Gastroesophageal sphincter (tissue), 4 donors: ENCODE data around the gene CLIP2. TPM values are rescaled to one million over a fixed set of nuclear protein-coding genes. Genes with fewer than 3 reads are reported as not detected.
A peak's percentile ranks its signal among the peaks of the same experiment; 100 is the strongest.

Source experiments
- ATAC-seq: fragments of 150-250 bp; one replicate; pipeline ENCODE4 v1.9.1; 2016; ENCODE audit warnings: mild to moderate bottlenecking, moderate library complexity
- H3K27ac ChIP-seq, 4 donors: fragments of 200-600 bp; sonication (generic) in 3 of 4; 1 replicate in 3 of 4; 2 replicates in 1 of 4; pipeline ENCODE4 v1.5.1; 2016 to 2019
- H3K27me3 ChIP-seq: fragments of 200-600 bp; sonication (generic); one replicate; pipeline ENCODE4 v1.5.1; 2019
- H3K36me3 ChIP-seq, 2 donors: fragments of 200-600 bp; sonication (generic); one replicate each; pipeline ENCODE4 v1.5.1; 2019; ENCODE audit warnings: control low read depth in 1 of 2
- H3K4me1 ChIP-seq, 3 donors: fragments of 200-600 bp; sonication (generic); 1 replicate in 2 of 3; 2 replicates in 1 of 3; pipeline ENCODE4 v1.5.1; 2016 to 2019; ENCODE audit warnings: control low read depth in 2 of 3
- H3K4me3 ChIP-seq, 2 donors: fragments of 200-600 bp; sonication (generic); one replicate each; pipeline ENCODE4 v1.5.1; 2019; ENCODE audit warnings: mild to moderate bottlenecking in 1 of 2, moderate library complexity in 1 of 2
- H3K9me3 ChIP-seq, 3 donors: fragments of 200-600 bp; sonication (generic); one replicate each; pipeline ENCODE4 v1.5.1; 2017 to 2019; ENCODE audit warnings: control low read depth in 2 of 3
- EP300 ChIP-seq: sonication (generic); formaldehyde crosslinking; IDR thresholded peaks from one replicate; pipeline ENCODE4 v1.6.1; 2017; ENCODE audit warnings: antibody characterized with exemption, mild to moderate bottlenecking
- POLR2A ChIP-seq, 2 donors: fragments of 450-650 bp; IDR thresholded peaks; one replicate each; pipeline ENCODE4 v1.6.1; 2017; ENCODE audit warnings: antibody characterized with exemption in 2 of 2, mild to moderate bottlenecking in 2 of 2, moderate library complexity in 1 of 2
- POLR2AphosphoS5 ChIP-seq: sonication (generic); formaldehyde crosslinking; IDR thresholded peaks from one replicate; pipeline ENCODE4 v1.6.1; 2017; ENCODE audit warnings: antibody characterized with exemption
- WGBS, 2 donors: methylation state at CpG; one replicate each; pipeline ENCODE4 v1.1.5; 2018; ENCODE audit warnings: low coverage in 1 of 2; 5-methylcytosine and 5-hydroxymethylcytosine counted together
- total RNA-seq, 4 donors: library from RNA; depleted of rRNA; stranded (reverse); fragments of >200 nt; gene quantifications; one replicate each; pipeline ENCODE4 v1.1.0, GENCODE V29; 2016
- TF ChIP-seq, protein P1 (sequence below), 4 experiments: fragments of 200-600 bp in 2 of 4; fragments of 450-650 bp in 2 of 4; sonication (generic) in 1 of 4; IDR thresholded peaks; one replicate each; pipeline ENCODE4 v1.5.1; 2017 to 2019; ENCODE audit warnings: antibody characterized with exemption in 4 of 4, mild to moderate bottlenecking in 2 of 4, moderate library complexity in 2 of 4

Gene CLIP2
- total RNA-seq, 4 donors from 2014 or later: 23.0 to 50.7 (median 35.5) TPM

- Histone ChIP-seq H3K9me3 (no peaks in the 10 kb centered on the region), H3K27me3 (no peaks in the 10 kb centered on the region), H3K4me1 (peaks cover 0 to 32% (median 6%) of the 10 kb centered on the region in 3 donors), H3K27ac (peak overlapping the region in 2 of 4 donors; percentile 73 to 80), H3K36me3 (peaks cover 0 to 28% of the 10 kb centered on the region in 2 donors), H3K4me3 (no peak overlapping the region)
- 60 to 68% methylated on average over 1 to 2 of the region's 3 CpGs for WGBS, 2 donors
- no peak for ATAC-seq
- TF ChIP-seq, protein P1, sequence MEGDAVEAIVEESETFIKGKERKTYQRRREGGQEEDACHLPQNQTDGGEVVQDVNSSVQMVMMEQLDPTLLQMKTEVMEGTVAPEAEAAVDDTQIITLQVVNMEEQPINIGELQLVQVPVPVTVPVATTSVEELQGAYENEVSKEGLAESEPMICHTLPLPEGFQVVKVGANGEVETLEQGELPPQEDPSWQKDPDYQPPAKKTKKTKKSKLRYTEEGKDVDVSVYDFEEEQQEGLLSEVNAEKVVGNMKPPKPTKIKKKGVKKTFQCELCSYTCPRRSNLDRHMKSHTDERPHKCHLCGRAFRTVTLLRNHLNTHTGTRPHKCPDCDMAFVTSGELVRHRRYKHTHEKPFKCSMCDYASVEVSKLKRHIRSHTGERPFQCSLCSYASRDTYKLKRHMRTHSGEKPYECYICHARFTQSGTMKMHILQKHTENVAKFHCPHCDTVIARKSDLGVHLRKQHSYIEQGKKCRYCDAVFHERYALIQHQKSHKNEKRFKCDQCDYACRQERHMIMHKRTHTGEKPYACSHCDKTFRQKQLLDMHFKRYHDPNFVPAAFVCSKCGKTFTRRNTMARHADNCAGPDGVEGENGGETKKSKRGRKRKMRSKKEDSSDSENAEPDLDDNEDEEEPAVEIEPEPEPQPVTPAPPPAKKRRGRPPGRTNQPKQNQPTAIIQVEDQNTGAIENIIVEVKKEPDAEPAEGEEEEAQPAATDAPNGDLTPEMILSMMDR (IDR thresholded peaks at IDR 0.05): no peak
- TF ChIP-seq POLR2A (IDR thresholded peaks at IDR 0.05) (no peak), EP300 (no peak), POLR2AphosphoS5 (no peak)
Measured at GRCh38 chr7:74373536-74373935, 84.3 kb downstream of the CLIP2 start.

DNA sequence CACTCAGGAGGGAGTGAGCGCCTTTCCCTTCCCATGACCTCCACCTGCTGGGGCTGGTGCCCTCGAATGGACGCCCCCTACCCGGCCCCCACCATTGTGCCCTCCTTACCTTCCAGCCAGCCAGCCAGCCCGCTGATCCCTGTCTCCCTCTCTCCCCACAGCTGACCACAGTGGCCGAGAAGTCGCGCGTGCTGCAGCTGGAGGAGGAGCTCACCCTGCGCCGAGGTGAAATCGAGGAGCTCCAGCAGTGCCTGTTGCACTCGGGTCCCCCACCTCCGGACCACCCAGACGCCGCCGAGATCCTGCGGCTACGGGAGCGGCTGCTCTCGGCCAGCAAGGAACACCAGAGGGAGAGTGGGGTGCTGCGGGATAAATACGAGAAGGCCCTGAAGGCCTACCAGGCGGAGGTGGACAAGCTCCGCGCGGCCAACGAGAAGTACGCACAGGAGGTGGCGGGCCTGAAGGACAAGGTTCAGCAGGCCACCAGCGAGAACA lies 86.6 kb downstream of the CLIP2 start:
- Histone ChIP-seq H3K9me3 (no peaks in the 10 kb centered on the region), H3K4me3 (no peak overlapping the region), H3K27me3 (no peaks in the 10 kb centered on the region), H3K36me3 (peaks cover 0 to 37% of the 10 kb centered on the region in 2 donors), H3K4me1 (peaks cover 0 to 39% (median 6%) of the 10 kb centered on the region in 3 donors), H3K27ac (no peak overlapping the region)
- 100% methylated on average over 1 of the region's 31 CpGs; no CpG with 5 or more reads in 1 of the 2 donors for WGBS, 2 donors
- no peak for ATAC-seq
- TF ChIP-seq EP300: no peak
- TF ChIP-seq, protein P1 (IDR thresholded peaks at IDR 0.05): no peak
- no peak for TF ChIP-seq POLR2AphosphoS5
- no peak for TF ChIP-seq POLR2A (IDR thresholded peaks at IDR 0.05)

DNA sequence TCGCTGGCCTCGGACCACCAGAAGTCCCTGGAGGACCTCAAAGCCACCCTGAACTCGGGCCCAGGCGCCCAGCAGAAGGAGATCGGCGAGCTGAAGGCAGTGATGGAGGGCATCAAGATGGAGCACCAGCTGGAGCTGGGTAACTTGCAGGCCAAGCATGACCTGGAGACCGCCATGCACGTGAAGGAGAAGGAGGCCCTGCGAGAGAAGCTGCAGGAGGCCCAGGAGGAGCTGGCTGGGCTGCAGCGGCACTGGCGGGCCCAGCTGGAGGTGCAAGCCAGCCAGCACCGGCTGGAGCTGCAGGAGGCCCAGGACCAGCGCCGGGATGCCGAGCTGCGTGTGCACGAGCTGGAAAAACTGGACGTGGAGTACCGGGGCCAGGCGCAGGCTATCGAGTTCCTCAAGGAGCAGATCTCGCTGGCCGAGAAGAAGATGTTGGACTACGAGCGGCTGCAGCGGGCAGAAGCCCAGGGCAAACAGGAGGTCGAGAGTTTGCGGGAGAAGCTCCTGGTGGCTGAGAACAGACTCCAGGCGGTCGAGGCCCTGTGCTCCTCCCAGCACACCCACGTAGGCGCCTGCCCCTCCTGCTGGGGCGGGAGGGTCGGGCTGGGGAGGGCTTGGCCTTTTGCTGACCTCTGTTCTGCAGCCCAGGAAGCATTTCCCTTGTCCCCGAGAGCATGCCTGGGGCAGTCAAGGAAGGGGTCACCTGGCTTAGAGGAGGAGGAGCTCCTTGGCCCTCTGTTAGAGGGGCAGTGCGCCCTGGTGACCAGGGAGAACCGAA lies 87.2 kb downstream of the CLIP2 start:
- peaks cover 0 to 39% (median 6%) of the 10 kb centered on the region in 3 donors for H3K4me1 ChIP-seq

DNA sequence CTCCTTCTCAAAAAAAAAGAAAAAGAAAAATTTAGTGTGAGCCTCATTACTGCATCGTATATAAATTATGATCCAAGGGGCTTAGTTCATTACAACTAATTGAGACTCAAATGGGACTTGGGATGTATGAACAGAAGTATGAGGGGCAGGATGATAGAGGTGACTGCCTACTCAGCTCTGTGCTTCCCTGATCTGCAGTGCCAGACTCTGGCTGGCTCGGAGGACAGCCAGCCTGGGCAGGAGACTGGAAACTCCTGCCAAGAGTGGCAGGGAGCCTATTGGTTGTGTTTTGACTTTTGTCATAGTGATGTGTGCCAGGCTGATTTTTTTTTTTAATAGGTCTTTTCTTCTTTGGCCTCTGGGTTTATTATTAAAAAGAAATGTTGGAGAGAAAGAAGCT lies 90.7 kb downstream of the CLIP2 start:
- peak; percentile 71 for ATAC-seq
- TF ChIP-seq POLR2A (IDR thresholded peaks at IDR 0.05) (no peak), POLR2AphosphoS5 (no peak), EP300 (no peak)
- TF ChIP-seq, protein P1 (IDR thresholded peaks at IDR 0.05): no peak
- H3K27ac ChIP-seq: peak overlapping the region in 1 of 4 donors; percentile 53
- H3K36me3 ChIP-seq: peaks cover 0 to 38% of the 10 kb centered on the region in 2 donors
- no peak overlapping the region for H3K4me3 ChIP-seq
- 28 to 39% methylated on average over 2 of the region's 2 CpGs for WGBS, 2 donors
- no peaks in the 10 kb centered on the region for H3K9me3 ChIP-seq
- peaks cover 0 to 15% (median 0%) of the 10 kb centered on the region in 3 donors for H3K4me1 ChIP-seq
- no peaks in the 10 kb centered on the region for H3K27me3 ChIP-seq

More for the DNA sequence above, 87.2 kb downstream of the CLIP2 start:
- Histone ChIP-seq H3K27me3 (no peaks in the 10 kb centered on the region), H3K27ac (no peak overlapping the region), H3K9me3 (no peaks in the 10 kb centered on the region), H3K36me3 (peaks cover 0 to 38% of the 10 kb centered on the region in 2 donors), H3K4me3 (no peak overlapping the region)
- WGBS, 2 donors: 88 to 100% methylated on average over 7 to 19 of the region's 37 CpGs
- ATAC-seq: no peak
- no peak for TF ChIP-seq POLR2AphosphoS5
- no peak for TF ChIP-seq POLR2A (IDR thresholded peaks at IDR 0.05)
- TF ChIP-seq EP300: no peak
- TF ChIP-seq, protein P1 (IDR thresholded peaks at IDR 0.05): no peak
